Smooth muscle cell of the umbilical artery (primary cell): Measurements from ENCODE around the gene A4GALT. TPM values are rescaled to one million over a fixed set of nuclear protein-coding genes. Genes with fewer than 3 reads are reported as not detected.

ENCODE experiments used
- total RNA-seq: library from RNA; depleted of rRNA; stranded (reverse); fragments of >200 nt; gene quantifications from 2 replicates; pipeline ENCODE4 v1.2.3, GENCODE V29; 2014

The A4GALT gene
- 2.2 and 5.0 TPM in 2 replicates for total RNA-seq

GRCh38 chr22:42720263-42721044, at the start of gene A4GALT:
TSS of gene A4GALT (minus strand) at chr22:42720870. CDS start at chr22:42693951, 26,919 bp downstream.

GRCh38 chr22:42649246-42650099, 71.2 kb downstream of the A4GALT start, which contains the start of gene CYB5R3:
TSS of gene CYB5R3 (minus strand) at chr22:42649392. CDS start at chr22:42649315, 77 bp downstream.

Other genes with a start within 250 kb of the A4GALT start
- 31.1 and 36.2 TPM in 2 replicates for gene RRP7A, start 201.1 kb downstream of the A4GALT start, total RNA-seq
- gene SERHL2, start 166.9 kb downstream of the A4GALT start, total RNA-seq: 3.6 and 4.2 TPM in 2 replicates
- gene POLDIP3, start 106.0 kb downstream of the A4GALT start, total RNA-seq: 17.8 and 24.4 TPM in 2 replicates
- 0.78 TPM in 1 of 2 replicates, not detected in the other for gene ATP5MGL, start 80.3 kb downstream of the A4GALT start, total RNA-seq
- 66.5 and 98.5 TPM in 2 replicates for gene CYB5R3, start 71.5 kb downstream of the A4GALT start, total RNA-seq
- 93.6 and 101 TPM in 2 replicates for gene ARFGAP3, start 136.4 kb upstream of the A4GALT start, total RNA-seq